HG02798 (cell line): Measurements from ENCODE around the gene CCND1.

Experiments
- ATAC-seq: cut with Tn5 transposase; IDR thresholded peaks from one replicate; pipeline ENCODE4 v1.9.1; 2021; ENCODE audit warnings: mild to moderate bottlenecking; ENCODE audit not compliant: unreplicated experiment, poor library complexity

Gene CCND1

GRCh38 chr11:69651834-69652620 is 11.1 kb downstream of the CCND1 start:
- no peak for ATAC-seq

- ATAC-seq, result no peak
Measured at GRCh38 chr11:69652999-69653398, 12.0 kb downstream of the CCND1 start.

GRCh38 chr11:69653406-69653960 is 12.5 kb downstream of the CCND1 start:
- no peak for ATAC-seq

GRCh38 chr11:69654001-69654659 is 13.2 kb downstream of the CCND1 start:
- ATAC-seq, result no peak

- no peak for ATAC-seq
Measured at GRCh38 chr11:69654660-69655478, 13.9 kb downstream of the CCND1 start.

GRCh38 chr11:69655479-69656428 is 14.8 kb downstream of the CCND1 start:
- no peak for ATAC-seq

- ATAC-seq, result no peak
Measured at GRCh38 chr11:69656536-69657455, 15.8 kb downstream of the CCND1 start.

- no peak for ATAC-seq
Measured at GRCh38 chr11:69657456-69657910, 16.5 kb downstream of the CCND1 start.

GRCh38 chr11:69657911-69658625 is 17.1 kb downstream of the CCND1 start:
- ATAC-seq, result no peak

GRCh38 chr11:69658626-69659450 is 17.9 kb downstream of the CCND1 start:
- no peak for ATAC-seq

- ATAC-seq, result no peak
Measured at GRCh38 chr11:69659591-69659990, 18.6 kb downstream of the CCND1 start.

GRCh38 chr11:69660001-69660500 is 19.1 kb downstream of the CCND1 start:
- ATAC-seq, result no peak

GRCh38 chr11:69661413-69661715 is 20.4 kb downstream of the CCND1 start:
- no peak for ATAC-seq

GRCh38 chr11:69662021-69662698 is 21.2 kb downstream of the CCND1 start:
- no peak for ATAC-seq

- no peak for ATAC-seq
Measured at GRCh38 chr11:69662806-69663205, 21.9 kb downstream of the CCND1 start.

- no peak for ATAC-seq
Measured at GRCh38 chr11:69663326-69663725, 22.4 kb downstream of the CCND1 start.
